PC-3 (cell line): Measurements from ENCODE around the gene RASAL2. TPM values are rescaled to one million over a fixed set of nuclear protein-coding genes. Genes with fewer than 3 reads are reported as not detected.

Experiments used
- ATAC-seq: fragments of 200-7000 bp; cut with Tn5 transposase; 2 replicates; pipeline ENCODE4 v1.9.1; 2020; ENCODE audit warnings: mild to moderate bottlenecking, moderate library complexity
- BruUV-seq: library from RNA; stranded (reverse); fragments of 400-500 nt; replicated peaks from 2 replicates; lab custom pipeline; 2021; lab: Mats Ljungman, UMichigan
- CTCF ChIA-PET: fragments of 300-600 bp; sonication (Branson Sonifier 250); formaldehyde crosslinking; loops from one replicate; lab custom pipeline; 2022; ENCODE audit warnings: antibody characterized with exemption; lab: Charles Lee
- POLR2A ChIA-PET: fragments of 300-600 bp; sonication (Branson Sonifier 250); formaldehyde crosslinking; loops from one replicate; lab custom pipeline; 2022; ENCODE audit warnings: antibody characterized with exemption; ENCODE audit not compliant: unreplicated experiment; lab: Charles Lee
- DNase-seq: peaks from one replicate; pipeline ENCODE4 v3.0.0-alpha.2; 2015
- H2AFZ ChIP-seq: fragments of 300-600 bp; sonication (generic); 2 replicates; pipeline ENCODE4 v1.6.0; 2016; ENCODE audit warnings: antibody characterized with exemption, low read length
- H3F3A ChIP-seq: fragments of 300-600 bp; sonication (generic); one replicate; pipeline ENCODE4 v1.6.0; 2017; ENCODE audit warnings: antibody characterized with exemption, low read length, control low read depth, mild to moderate bottlenecking; ENCODE audit not compliant: unreplicated experiment
- H3K27ac ChIP-seq: fragments of 300-600 bp; sonication (generic); 2 replicates; pipeline ENCODE4 v1.5.1; 2016; ENCODE audit warnings: mild to moderate bottlenecking, low read length
- H3K27me3 ChIP-seq: fragments of 300-600 bp; sonication (generic); 2 replicates; pipeline ENCODE4 v1.6.1; 2016; ENCODE audit warnings: low read length, mixed read lengths
- H3K36me3 ChIP-seq: fragments of 300-600 bp; sonication (generic); 2 replicates; pipeline ENCODE4 v1.6.1; 2016; ENCODE audit warnings: low read depth, mixed run types, low read length, mixed read lengths
- H3K4me1 ChIP-seq: fragments of 300-600 bp; sonication (generic); 2 replicates; pipeline ENCODE4 v1.5.1; 2016; ENCODE audit warnings: low read length; ENCODE audit not compliant: insufficient read depth
- H3K4me2 ChIP-seq: fragments of 300-600 bp; sonication (generic); 2 replicates; pipeline ENCODE4 v1.6.0; 2016; ENCODE audit warnings: low read length
- H3K4me3 ChIP-seq: fragments of 300-600 bp; sonication (generic); 2 replicates; pipeline ENCODE4 v1.5.1; 2016; ENCODE audit warnings: mild to moderate bottlenecking, low read length, mixed read lengths
- H3K79me2 ChIP-seq: fragments of 300-600 bp; sonication (generic); 2 replicates; pipeline ENCODE4 v1.6.1; 2017; ENCODE audit warnings: low read length, mixed read lengths
- H3K9ac ChIP-seq: fragments of 300-600 bp; sonication (generic); 2 replicates; pipeline ENCODE4 v1.6.0; 2016; ENCODE audit warnings: mild to moderate bottlenecking, low read length
- H3K9me2 ChIP-seq: fragments of 300-600 bp; sonication (generic); replicated peaks from 2 replicates; pipeline ENCODE4 v1.6.1; 2016; ENCODE audit warnings: mixed run types, low read length, mixed read lengths
- H3K9me3 ChIP-seq: fragments of 300-600 bp; sonication (generic); 2 replicates; pipeline ENCODE4 v1.6.1; 2016; ENCODE audit warnings: low read length, mixed read lengths
- H4K20me1 ChIP-seq: fragments of 300-600 bp; sonication (generic); 2 replicates; pipeline ENCODE4 v1.6.1; 2016; ENCODE audit warnings: low read length, mixed read lengths
- EZH2 ChIP-seq: fragments of 300-600 bp; sonication (generic); IDR thresholded peaks from one replicate; pipeline ENCODE4 v1.6.1; 2017; ENCODE audit warnings: antibody characterized with exemption, mild to moderate bottlenecking, low read length; ENCODE audit not compliant: unreplicated experiment
- EZH2phosphoT487 ChIP-seq: fragments of 300-600 bp; sonication (generic); IDR thresholded peaks from 2 replicates; pipeline ENCODE4 v1.6.1; 2018; ENCODE audit warnings: mild to moderate bottlenecking, antibody characterized with exemption, low read length, borderline replicate concordance
- intact Hi-C: fragments of 100-400 bp; cut with micrococcal nuclease; formaldehyde crosslinking; loops from 2 replicates; pipeline ENCODE4 v1.9.0; 2023
- total RNA-seq: library from RNA; depleted of rRNA; stranded (reverse); fragments of >200 nt; gene quantifications from 2 replicates; pipeline ENCODE4 v1.2.3, GENCODE V29; 2014
- TF ChIP-seq, protein P1 (sequence below): fragments of 300-600 bp; sonication (generic); conservative IDR thresholded peaks from 2 replicates; pipeline ENCODE4 v1.5.1; 2017; ENCODE audit warnings: antibody characterized with exemption, low read depth, mild to moderate bottlenecking, low read length

The RASAL2 gene
- total RNA-seq, 1 experiment from 2014 or later, result 7.9 TPM

DNA sequence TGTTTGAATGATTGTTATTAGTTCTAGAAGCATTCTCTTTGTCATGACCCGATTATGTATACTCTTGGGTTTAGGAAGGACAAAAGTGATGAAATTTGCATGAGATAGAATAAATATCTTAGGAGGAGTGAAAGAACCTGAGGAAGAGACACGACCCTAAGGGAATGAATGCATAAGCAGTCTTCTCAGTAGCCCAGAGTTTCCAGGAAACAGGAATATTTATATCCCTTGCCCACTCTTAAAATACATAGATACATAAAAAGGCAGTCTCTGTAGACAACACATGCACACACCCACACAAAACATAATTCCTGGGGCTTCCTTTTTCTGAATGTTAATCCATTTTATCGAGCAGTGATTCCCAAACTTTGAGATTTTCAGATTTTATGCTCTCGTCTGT, 383.5 kb downstream of the RASAL2 start:
- TF ChIP-seq, protein P1, sequence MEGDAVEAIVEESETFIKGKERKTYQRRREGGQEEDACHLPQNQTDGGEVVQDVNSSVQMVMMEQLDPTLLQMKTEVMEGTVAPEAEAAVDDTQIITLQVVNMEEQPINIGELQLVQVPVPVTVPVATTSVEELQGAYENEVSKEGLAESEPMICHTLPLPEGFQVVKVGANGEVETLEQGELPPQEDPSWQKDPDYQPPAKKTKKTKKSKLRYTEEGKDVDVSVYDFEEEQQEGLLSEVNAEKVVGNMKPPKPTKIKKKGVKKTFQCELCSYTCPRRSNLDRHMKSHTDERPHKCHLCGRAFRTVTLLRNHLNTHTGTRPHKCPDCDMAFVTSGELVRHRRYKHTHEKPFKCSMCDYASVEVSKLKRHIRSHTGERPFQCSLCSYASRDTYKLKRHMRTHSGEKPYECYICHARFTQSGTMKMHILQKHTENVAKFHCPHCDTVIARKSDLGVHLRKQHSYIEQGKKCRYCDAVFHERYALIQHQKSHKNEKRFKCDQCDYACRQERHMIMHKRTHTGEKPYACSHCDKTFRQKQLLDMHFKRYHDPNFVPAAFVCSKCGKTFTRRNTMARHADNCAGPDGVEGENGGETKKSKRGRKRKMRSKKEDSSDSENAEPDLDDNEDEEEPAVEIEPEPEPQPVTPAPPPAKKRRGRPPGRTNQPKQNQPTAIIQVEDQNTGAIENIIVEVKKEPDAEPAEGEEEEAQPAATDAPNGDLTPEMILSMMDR, result no peak
- TF ChIP-seq EZH2phosphoT487 (no peak), EZH2 (no peak)
- DNase-seq, result no peak
- ChIA-PET CTCF (no interaction called here), POLR2A (no interaction called here)
- no peaks in the 10 kb centered on the region for H4K20me1 ChIP-seq
- no peaks in the 10 kb centered on the region for H3K36me3 ChIP-seq
- no peaks in the 10 kb centered on the region for H3K27me3 ChIP-seq
- no peaks in the 10 kb centered on the region for H3F3A ChIP-seq
- no peaks in the 10 kb centered on the region for H3K9me2 ChIP-seq
- no peaks in the 10 kb centered on the region for H3K4me1 ChIP-seq
- no TSS peak for BruUV-seq
- H3K4me3 ChIP-seq, result no peak overlapping the region
- H3K9ac ChIP-seq, result no peak overlapping the region
- no peak overlapping the region for H3K27ac ChIP-seq
- H3K79me2 ChIP-seq, result no peaks in the 10 kb centered on the region
- H3K4me2 ChIP-seq, result no peak overlapping the region
- H3K9me3 ChIP-seq, result no peaks in the 10 kb centered on the region
- intact Hi-C loops, result no loop called here
- ATAC-seq, result no peak
- no peak overlapping the region for H2AFZ ChIP-seq

DNA sequence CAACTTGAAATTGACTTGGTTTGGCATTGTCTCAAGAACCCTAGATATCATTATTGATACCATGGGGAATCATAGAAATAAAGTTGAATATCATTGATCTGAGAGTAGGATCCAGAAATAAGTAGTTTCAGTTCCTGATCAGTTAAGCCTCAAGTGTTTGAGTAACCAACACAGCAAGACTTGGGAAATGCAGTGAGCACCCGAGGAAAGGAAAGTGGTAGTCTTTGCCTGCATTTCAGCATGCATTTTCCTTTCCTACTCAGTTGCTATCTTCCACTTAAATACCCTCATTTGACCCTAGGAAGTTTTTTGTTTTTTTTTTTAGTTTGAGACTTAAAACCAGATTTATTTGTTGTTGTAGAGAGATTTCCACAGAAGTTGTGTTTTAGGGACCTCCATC, 383.9 kb downstream of the RASAL2 start:
- intact Hi-C loops, result no loop called here
- Histone ChIP-seq H3K4me3 (no peak overlapping the region), H3K27me3 (no peaks in the 10 kb centered on the region), H3K9me3 (no peaks in the 10 kb centered on the region), H3K9me2 (no peaks in the 10 kb centered on the region), H3K4me1 (no peaks in the 10 kb centered on the region), H3K27ac (no peak overlapping the region), H4K20me1 (no peaks in the 10 kb centered on the region), H3K36me3 (no peaks in the 10 kb centered on the region), H3K9ac (no peak overlapping the region), H3K79me2 (no peaks in the 10 kb centered on the region), H3F3A (no peaks in the 10 kb centered on the region), H2AFZ (no peak overlapping the region), H3K4me2 (no peak overlapping the region)
- no TSS peak for BruUV-seq
- TF ChIP-seq EZH2phosphoT487 (no peak), EZH2 (no peak)
- TF ChIP-seq, protein P1, result no peak
- ChIA-PET CTCF (no interaction called here), POLR2A (no interaction called here)
- ATAC-seq (no peak), DNase-seq (no peak)

DNA sequence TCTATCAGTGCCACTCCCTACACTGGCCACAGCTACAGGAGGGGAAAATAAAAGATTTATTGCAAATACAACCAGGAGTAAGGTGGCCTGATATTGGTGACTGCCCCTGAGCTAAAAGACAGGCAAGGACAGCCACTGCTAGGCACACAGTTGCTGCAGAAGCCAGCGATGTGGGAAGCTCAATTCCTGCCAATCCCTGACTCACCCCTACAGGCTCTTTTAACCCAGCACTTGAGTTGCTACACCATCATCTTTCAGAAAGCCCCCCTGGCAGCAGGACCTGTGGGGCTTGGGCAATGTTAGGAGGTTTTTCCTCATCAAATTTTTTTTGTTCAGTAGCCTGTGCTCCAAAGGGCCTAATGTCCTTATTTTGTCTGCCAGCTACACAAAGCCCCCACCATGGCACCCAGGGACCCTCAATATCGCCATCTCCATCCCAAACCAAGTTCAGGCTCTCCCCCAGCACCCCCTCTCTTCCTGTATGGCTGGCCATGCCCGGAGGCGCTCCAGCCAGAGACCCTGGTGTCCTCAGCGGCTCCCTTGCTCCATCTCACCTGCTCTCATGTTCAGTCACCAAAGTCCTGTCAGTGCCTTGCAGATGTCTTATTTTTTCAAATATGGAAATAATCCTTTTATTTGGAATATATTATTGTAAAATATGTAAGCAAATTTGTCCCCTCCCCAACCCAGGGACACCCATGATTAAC, 389.5 kb downstream of the RASAL2 start:
- no peaks in the 10 kb centered on the region for H3K27me3 ChIP-seq
- TF ChIP-seq EZH2phosphoT487, result no peak
- TF ChIP-seq EZH2, result no peak
- TF ChIP-seq, protein P1, result no peak
- H3K79me2 ChIP-seq, result no peaks in the 10 kb centered on the region
- ChIA-PET POLR2A (no interaction called here), CTCF (no interaction called here)
- intact Hi-C loops, result no loop called here
- no peak overlapping the region for H3K9ac ChIP-seq
- no peak for ATAC-seq
- no TSS peak for BruUV-seq
- H3K27ac ChIP-seq, result no peak overlapping the region
- H3K4me2 ChIP-seq, result no peak overlapping the region
- DNase-seq, result no peak
- no peaks in the 10 kb centered on the region for H4K20me1 ChIP-seq
- H3K4me3 ChIP-seq, result no peak overlapping the region
- no peaks in the 10 kb centered on the region for H3K9me3 ChIP-seq
- H3K4me1 ChIP-seq, result no peaks in the 10 kb centered on the region
- H3K36me3 ChIP-seq, result no peaks in the 10 kb centered on the region
- H3F3A ChIP-seq, result no peaks in the 10 kb centered on the region
- no peaks in the 10 kb centered on the region for H3K9me2 ChIP-seq
- H2AFZ ChIP-seq, result no peak overlapping the region
